Brain microvascular endothelial cell (primary cell): ENCODE measurements around the gene LILRA5.

Source experiments
- DNase-seq: peaks from one replicate; pipeline ENCODE4 v3.0.0-alpha.2; 2020
- H3K27ac ChIP-seq: fragments of 250-450 bp; sonication (Bioruptor Pico); 2 replicates; pipeline ENCODE4 v1.5.1; 2020; ENCODE audit warnings: mild to moderate bottlenecking, moderate library complexity
- H3K27me3 ChIP-seq: fragments of 250-450 bp; sonication (Bioruptor Pico); replicated peaks from 2 replicates; pipeline ENCODE4 v1.5.1; 2020; ENCODE audit warnings: mild to moderate bottlenecking
- H3K36me3 ChIP-seq: fragments of 250-450 bp; sonication (Bioruptor Pico); replicated peaks from 2 replicates; pipeline ENCODE4 v1.5.1; 2020; ENCODE audit warnings: mild to moderate bottlenecking
- H3K4me3 ChIP-seq: 2 replicates; pipeline ENCODE4 v1.5.1; 2011; ENCODE audit warnings: low read depth, mild to moderate bottlenecking, control low read depth, low read length, moderate library complexity
- CTCF ChIP-seq: IDR thresholded peaks from 2 replicates; pipeline ENCODE4 v1.5.1; 2011; ENCODE audit warnings: low read depth, mild to moderate bottlenecking, moderate library complexity, low read length, control low read depth, inconsistent platforms; ENCODE audit errors: missing control alignments
- in situ Hi-C: cut with HindIII; loops from 2 replicates; pipeline ENCODE4 v1.10.0; 2017; ENCODE audit warnings: low sequenced_read_pairs, low pct_ligation_motif_present

LILRA5 gene

GRCh38 chr19:54341295-54341694 lies 28.3 kb upstream of the LILRA5 start:
- DNase-seq = no peak
- Histone ChIP-seq H3K4me3 (no peak overlapping the region), H3K27ac (no peak overlapping the region), H3K27me3 (no peaks in the 10 kb centered on the region), H3K36me3 (no peaks in the 10 kb centered on the region)
- TF ChIP-seq CTCF = no peak
- in situ Hi-C loops = no loop called here

GRCh38 chr19:54339646-54340358 lies 26.8 kb upstream of the LILRA5 start:
- Histone ChIP-seq H3K27me3 (no peaks in the 10 kb centered on the region), H3K27ac (no peak overlapping the region), H3K36me3 (no peaks in the 10 kb centered on the region), H3K4me3 (no peak overlapping the region)
- in situ Hi-C loops = no loop called here
- TF ChIP-seq CTCF = no peak
- DNase-seq = no peak

GRCh38 chr19:54338521-54338920 lies 25.6 kb upstream of the LILRA5 start:
- H3K27ac ChIP-seq = no peak overlapping the region
- H3K4me3 ChIP-seq = no peak overlapping the region
- no peak for DNase-seq
- in situ Hi-C loops = no loop called here
- H3K36me3 ChIP-seq = no peaks in the 10 kb centered on the region
- TF ChIP-seq CTCF = no peak
- no peaks in the 10 kb centered on the region for H3K27me3 ChIP-seq

- H3K27me3 ChIP-seq = no peaks in the 10 kb centered on the region
- no peak overlapping the region for H3K4me3 ChIP-seq
- DNase-seq = no peak
- no peaks in the 10 kb centered on the region for H3K36me3 ChIP-seq
- in situ Hi-C loops = no loop called here
- H3K27ac ChIP-seq = no peak overlapping the region
- TF ChIP-seq CTCF = no peak
Measured at GRCh38 chr19:54337858-54338230, 24.9 kb upstream of the LILRA5 start.

- Histone ChIP-seq H3K27me3 (no peaks in the 10 kb centered on the region), H3K36me3 (no peaks in the 10 kb centered on the region), H3K4me3 (no peak overlapping the region), H3K27ac (no peak overlapping the region)
- DNase-seq = no peak
- no peak for TF ChIP-seq CTCF
- in situ Hi-C loops = no loop called here
Measured at GRCh38 chr19:54336893-54337857, 24.2 kb upstream of the LILRA5 start.
